ENCODE measurements around the gene GARNL3. TPM values are rescaled to one million over a fixed set of nuclear protein-coding genes. Genes with fewer than 3 reads are reported as not detected.

The GARNL3 gene
- total and polyA plus RNA-seq, 2 of the 13 experiments (the other 11 are each of a cell fraction or from before 2014, with no cell fraction given): 3.9 to 11.0 TPM

DNA sequence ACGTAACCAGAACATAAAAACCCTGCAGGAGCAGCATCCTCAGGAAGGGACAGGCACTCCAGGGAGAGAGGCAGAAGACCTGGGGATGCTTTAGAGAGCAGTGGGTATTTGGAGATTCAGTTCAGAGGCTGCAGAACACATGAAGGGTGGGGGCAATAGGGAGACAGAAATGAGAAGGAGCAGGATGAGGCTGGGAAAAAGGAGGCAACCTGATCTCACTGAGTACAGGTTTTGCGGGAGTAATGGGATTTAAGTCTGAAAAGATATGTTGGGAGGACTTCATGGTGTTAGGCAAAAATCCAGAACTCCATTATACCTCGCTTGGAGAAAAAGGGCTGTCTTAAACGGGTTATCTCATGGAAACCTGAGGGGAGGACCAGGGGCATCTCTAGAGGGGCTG, 41.3 kb upstream of the GARNL3 start:
- ChIA-PET POLR2A (interaction anchor here (1.9 to 3.6 kb wide), 4 partner anchors 9 to 173 kb away, joined by 6 to 40 read pairs (median 8); partner anchors contain the start of gene SLC2A8), CTCF (ENCODE audit: low intra/inter-chr PET ratio, low total read pairs) (no interaction called here)
- no peak for DNase-seq (ENCODE audit: low spot score)
- Histone ChIP-seq H3K79me2 (ENCODE audit: insufficient read depth, low read length) (no peaks in the 10 kb centered on the region), H3K27me3 (ENCODE audit: control insufficient read depth in 1 of 2, insufficient read depth in 2 of 2, low read length in 2 of 2) (peaks cover 0 to 4% of the 10 kb centered on the region in 2 experiments; a peak in 2 of 5 replicates), H3K4me2 (ENCODE audit: low read depth, low read length) (0 out of 2 replicates have a peak overlapping the region, but pooled peaks have one; percentile 97), H3K4me1 (ENCODE audit: insufficient read depth, low read length) (peaks cover 27% of the 10 kb centered on the region), H3K4me3 (replicated peaks in 1 of 3; ENCODE audit: insufficient read depth in 1 of 3, low read depth in 2 of 3, low read length in 3 of 3) (no peak overlapping the region), H3K36me3 (replicated peaks in 1 of 2; ENCODE audit: control insufficient read depth in 1 of 2, insufficient read depth in 2 of 2, low read length in 2 of 2) (no peaks in the 10 kb centered on the region), H3K27ac (ENCODE audit: extremely low read length, insufficient read depth, low read length) (no peak overlapping the region), H3K9me3 (ENCODE audit: low read length) (no peaks in the 10 kb centered on the region), H2AFZ (ENCODE audit: low read length) (no peak overlapping the region), H4K20me1 (ENCODE audit: insufficient read depth, low read length) (no peaks in the 10 kb centered on the region), H3K9ac (ENCODE audit: insufficient read depth, low read depth, low read length) (no peak overlapping the region)
- FAIRE-seq: no peak
- ATAC-seq: no peak
- intact Hi-C loops (cut with micrococcal nuclease; ENCODE audit: unreplicated experiment) (no loop called here), in situ Hi-C loops (cut with HindIII; ENCODE audit: extremely low pct_ligation_motif_present, low pct_unique_long_range_greater_than_20kb) (no loop called here)
- no TSS peak for BruUV-seq (replicated peaks)
- TF ChIP-seq RCOR2 (CRISPR knock-in tag; IDR thresholded peaks at IDR 0.05) (no peak), ZNF256 (CRISPR knock-in tag; conservative IDR thresholded peaks at IDR 0.05) (no peak), ARID2 (CRISPR knock-in tag; IDR thresholded peaks at IDR 0.05; ENCODE audit: borderline replicate concordance) (no peak), JARID2 (CRISPR knock-in tag; IDR thresholded peaks at IDR 0.05; ENCODE audit: insufficient replicate concordance) (no peak), ZNF790 (CRISPR knock-in tag; IDR thresholded peaks at IDR 0.05; ENCODE audit: borderline replicate concordance) (no peak), NFATC3 (CRISPR knock-in tag; IDR thresholded peaks at IDR 0.05) (no peak), SSRP1 (CRISPR knock-in tag; IDR thresholded peaks at IDR 0.05) (no peak)
- TF ChIP-seq, protein P1, sequence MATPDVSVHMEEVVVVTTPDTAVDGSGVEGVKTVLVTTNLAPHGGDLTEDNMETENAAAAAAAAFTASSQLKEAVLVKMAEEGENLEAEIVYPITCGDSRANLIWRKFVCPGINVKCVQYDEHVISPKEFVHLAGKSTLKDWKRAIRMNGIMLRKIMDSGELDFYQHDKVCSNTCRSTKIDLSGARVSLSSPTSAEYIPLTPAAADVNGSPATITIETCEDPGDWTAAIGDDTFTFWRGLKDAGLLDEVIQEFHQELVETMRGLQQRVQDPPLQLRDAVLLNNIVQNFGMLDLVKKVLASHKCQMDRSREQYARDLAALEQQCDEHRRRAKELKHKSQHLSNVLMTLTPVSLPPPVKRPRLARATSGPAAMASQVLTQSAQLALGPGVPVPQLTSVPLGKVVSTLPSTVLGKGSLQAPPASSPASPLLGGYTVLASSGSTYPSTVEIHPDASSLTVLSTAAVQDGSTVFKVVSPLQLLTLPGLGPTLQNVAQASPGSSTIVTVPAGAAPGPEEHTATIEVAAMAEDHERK (CRISPR knock-in tag; IDR thresholded peaks at IDR 0.05; ENCODE audit: low read depth): no peak
- TF ChIP-seq, protein P2, sequence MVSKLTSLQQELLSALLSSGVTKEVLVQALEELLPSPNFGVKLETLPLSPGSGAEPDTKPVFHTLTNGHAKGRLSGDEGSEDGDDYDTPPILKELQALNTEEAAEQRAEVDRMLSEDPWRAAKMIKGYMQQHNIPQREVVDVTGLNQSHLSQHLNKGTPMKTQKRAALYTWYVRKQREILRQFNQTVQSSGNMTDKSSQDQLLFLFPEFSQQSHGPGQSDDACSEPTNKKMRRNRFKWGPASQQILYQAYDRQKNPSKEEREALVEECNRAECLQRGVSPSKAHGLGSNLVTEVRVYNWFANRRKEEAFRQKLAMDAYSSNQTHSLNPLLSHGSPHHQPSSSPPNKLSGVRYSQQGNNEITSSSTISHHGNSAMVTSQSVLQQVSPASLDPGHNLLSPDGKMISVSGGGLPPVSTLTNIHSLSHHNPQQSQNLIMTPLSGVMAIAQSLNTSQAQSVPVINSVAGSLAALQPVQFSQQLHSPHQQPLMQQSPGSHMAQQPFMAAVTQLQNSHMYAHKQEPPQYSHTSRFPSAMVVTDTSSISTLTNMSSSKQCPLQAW (CRISPR knock-in tag; IDR thresholded peaks at IDR 0.05): no peak
- WGBS (ENCODE audit: low lambda C conversion rate): 60% methylated on average over 4 of the region's 4 CpGs
